ENCODE results near the gene ACTN2. TPM values are rescaled to one million over a fixed set of nuclear protein-coding genes. Genes with fewer than 3 reads are reported as not detected.

Gene ACTN2
- total and polyA plus RNA-seq, 2 donors (not counting 1 experiment from before 2014, with no cell fraction given): 0.17 to 0.22 TPM

DNA sequence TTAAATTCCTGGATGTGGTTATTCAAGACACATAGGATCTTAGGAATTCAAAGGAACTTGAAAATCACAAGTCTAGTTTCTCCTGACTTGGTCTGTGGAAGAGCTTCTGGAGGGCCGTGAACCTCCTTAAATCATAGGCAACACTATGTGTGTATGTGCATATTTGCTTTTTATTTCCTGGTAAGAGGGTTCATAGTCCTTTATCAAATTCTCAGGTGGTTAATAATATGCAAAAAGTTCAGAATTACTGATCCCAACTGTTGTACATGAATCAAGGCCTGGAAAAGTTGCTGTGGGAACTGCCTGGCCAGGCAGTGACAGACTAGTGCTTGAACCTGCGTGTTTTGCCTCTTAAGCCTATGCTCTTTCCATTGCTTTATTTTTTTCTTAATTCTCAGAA is 121.7 kb downstream of the ACTN2 start:
- Histone ChIP-seq H4K20me1 (ENCODE audit: control insufficient read depth, extremely low read depth, insufficient read depth, low read length) (no peaks in the 10 kb centered on the region), H2AFZ (ENCODE audit: low read length) (no peak overlapping the region), H3K4me1 (ENCODE audit: control insufficient read depth, extremely low read depth, insufficient read depth, low read length) (peaks cover 4% of the 10 kb centered on the region), H3K4me3 (replicated peaks in 1 of 4; ENCODE audit: control extremely low read depth in 1 of 4, insufficient read depth in 1 of 4, low read depth in 3 of 4, low read length in 4 of 4) (no peak overlapping the region), H3K27ac (ENCODE audit: insufficient read depth, low read length) (no peak overlapping the region), H3K36me3 (ENCODE audit: control insufficient read depth, insufficient read depth, low read length) (no peaks in the 10 kb centered on the region), H3K4me2 (ENCODE audit: extremely low read depth, insufficient read depth, low read length) (no peak overlapping the region), H3K9me3 (ENCODE audit: control insufficient read depth, insufficient read depth, low read depth, low read length) (no peaks in the 10 kb centered on the region), H3K9ac (ENCODE audit: insufficient read depth, low read length) (no peak overlapping the region), H3K27me3 (ENCODE audit: control insufficient read depth, insufficient read depth, low read length) (no peaks in the 10 kb centered on the region), H3K79me2 (ENCODE audit: control insufficient read depth, insufficient read depth, low read length) (no peaks in the 10 kb centered on the region)
- TF ChIP-seq, protein P1, sequence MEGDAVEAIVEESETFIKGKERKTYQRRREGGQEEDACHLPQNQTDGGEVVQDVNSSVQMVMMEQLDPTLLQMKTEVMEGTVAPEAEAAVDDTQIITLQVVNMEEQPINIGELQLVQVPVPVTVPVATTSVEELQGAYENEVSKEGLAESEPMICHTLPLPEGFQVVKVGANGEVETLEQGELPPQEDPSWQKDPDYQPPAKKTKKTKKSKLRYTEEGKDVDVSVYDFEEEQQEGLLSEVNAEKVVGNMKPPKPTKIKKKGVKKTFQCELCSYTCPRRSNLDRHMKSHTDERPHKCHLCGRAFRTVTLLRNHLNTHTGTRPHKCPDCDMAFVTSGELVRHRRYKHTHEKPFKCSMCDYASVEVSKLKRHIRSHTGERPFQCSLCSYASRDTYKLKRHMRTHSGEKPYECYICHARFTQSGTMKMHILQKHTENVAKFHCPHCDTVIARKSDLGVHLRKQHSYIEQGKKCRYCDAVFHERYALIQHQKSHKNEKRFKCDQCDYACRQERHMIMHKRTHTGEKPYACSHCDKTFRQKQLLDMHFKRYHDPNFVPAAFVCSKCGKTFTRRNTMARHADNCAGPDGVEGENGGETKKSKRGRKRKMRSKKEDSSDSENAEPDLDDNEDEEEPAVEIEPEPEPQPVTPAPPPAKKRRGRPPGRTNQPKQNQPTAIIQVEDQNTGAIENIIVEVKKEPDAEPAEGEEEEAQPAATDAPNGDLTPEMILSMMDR (conservative IDR thresholded peaks at IDR 0.05 in 1 of 2, IDR thresholded peaks at IDR 0.05 in 1 of 2; ENCODE audit: low read depth in 1 of 2, low read length in 2 of 2): no peak
- TF ChIP-seq EZH2 (IDR thresholded peaks at IDR 0.05; ENCODE audit: low read length, missing control alignments): no peak
- peak in 1 of 2 donors; percentile 16 for DNase-seq (ENCODE audit: low read depth in 2 of 2)

DNA sequence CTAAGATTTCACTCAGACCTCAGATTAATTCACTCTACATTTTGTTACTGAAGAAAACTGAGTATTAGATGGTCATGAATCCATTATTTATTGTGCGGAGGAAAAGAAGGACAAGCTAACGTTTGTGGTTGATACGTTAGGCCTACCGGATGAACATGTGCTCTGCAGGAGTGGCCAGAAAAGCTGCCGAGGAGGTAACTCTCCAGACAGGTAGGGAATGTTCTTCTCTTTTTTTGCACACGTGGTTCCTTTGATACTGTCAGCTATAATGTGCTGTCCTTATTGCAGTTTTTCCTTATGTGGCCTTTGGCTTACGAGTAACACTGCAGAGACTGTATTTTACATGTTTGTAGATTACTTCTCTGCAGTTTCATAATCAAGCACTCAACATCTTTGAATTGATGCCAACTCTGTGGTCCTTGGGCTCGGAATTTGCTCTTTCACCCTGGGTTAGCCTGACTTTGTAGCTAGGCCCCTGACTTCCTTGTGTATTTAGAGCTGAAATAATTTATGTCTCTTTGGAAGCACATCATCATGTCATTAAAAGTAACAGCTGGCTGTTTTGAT is 122.3 kb downstream of the ACTN2 start:
- Histone ChIP-seq H3K79me2 (ENCODE audit: control insufficient read depth, insufficient read depth, low read length) (no peaks in the 10 kb centered on the region), H3K4me3 (replicated peaks in 1 of 4; ENCODE audit: control extremely low read depth in 1 of 4, insufficient read depth in 1 of 4, low read depth in 3 of 4, low read length in 4 of 4) (no peak overlapping the region), H3K27ac (ENCODE audit: insufficient read depth, low read length) (no peak overlapping the region), H3K36me3 (ENCODE audit: control insufficient read depth, insufficient read depth, low read length) (no peaks in the 10 kb centered on the region), H3K9me3 (ENCODE audit: control insufficient read depth, insufficient read depth, low read depth, low read length) (no peaks in the 10 kb centered on the region), H2AFZ (ENCODE audit: low read length) (no peak overlapping the region), H3K4me2 (ENCODE audit: extremely low read depth, insufficient read depth, low read length) (no peak overlapping the region), H3K4me1 (ENCODE audit: control insufficient read depth, extremely low read depth, insufficient read depth, low read length) (peaks cover 4% of the 10 kb centered on the region), H3K27me3 (ENCODE audit: control insufficient read depth, insufficient read depth, low read length) (no peaks in the 10 kb centered on the region), H4K20me1 (ENCODE audit: control insufficient read depth, extremely low read depth, insufficient read depth, low read length) (no peaks in the 10 kb centered on the region), H3K9ac (ENCODE audit: insufficient read depth, low read length) (no peak overlapping the region)
- peak in 1 of 2 donors; percentile 51 for DNase-seq (ENCODE audit: low read depth in 2 of 2)
- TF ChIP-seq, protein P1 (conservative IDR thresholded peaks at IDR 0.05 in 1 of 2, IDR thresholded peaks at IDR 0.05 in 1 of 2; ENCODE audit: low read depth in 1 of 2, low read length in 2 of 2): no peak

DNA sequence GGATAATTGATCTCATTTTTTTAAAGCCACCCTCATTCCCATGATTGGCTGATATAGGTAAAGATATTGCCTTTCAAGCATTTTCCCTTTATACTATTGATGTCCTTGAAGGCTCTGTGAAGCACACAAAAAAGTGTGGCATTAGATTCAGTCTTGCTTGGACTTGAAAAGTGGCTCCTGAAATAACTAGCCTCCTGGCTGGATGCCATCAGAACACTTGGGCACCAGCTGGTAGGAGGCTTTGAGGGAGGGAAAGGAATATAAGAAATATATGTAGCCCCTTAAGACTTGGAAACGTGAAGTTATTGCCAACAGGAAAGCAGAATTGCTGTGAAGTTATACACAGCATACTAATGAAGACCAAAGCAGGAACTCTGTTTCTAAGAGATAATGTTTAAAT is 122.8 kb downstream of the ACTN2 start:
- H2AFZ ChIP-seq (ENCODE audit: low read length): no peak overlapping the region
- DNase-seq (ENCODE audit: low read depth in 2 of 2): peak in 1 of 2 donors; percentile 20
- H3K79me2 ChIP-seq (ENCODE audit: control insufficient read depth, insufficient read depth, low read length): no peaks in the 10 kb centered on the region
- H3K4me2 ChIP-seq (ENCODE audit: extremely low read depth, insufficient read depth, low read length): no peak overlapping the region
- H4K20me1 ChIP-seq (ENCODE audit: control insufficient read depth, extremely low read depth, insufficient read depth, low read length): no peaks in the 10 kb centered on the region
- no peak overlapping the region for H3K4me3 ChIP-seq (replicated peaks in 1 of 4; ENCODE audit: control extremely low read depth in 1 of 4, insufficient read depth in 1 of 4, low read depth in 3 of 4, low read length in 4 of 4)
- H3K36me3 ChIP-seq (ENCODE audit: control insufficient read depth, insufficient read depth, low read length): no peaks in the 10 kb centered on the region
- H3K4me1 ChIP-seq (ENCODE audit: control insufficient read depth, extremely low read depth, insufficient read depth, low read length): peaks cover 4% of the 10 kb centered on the region
- H3K9me3 ChIP-seq (ENCODE audit: control insufficient read depth, insufficient read depth, low read depth, low read length): no peaks in the 10 kb centered on the region
- TF ChIP-seq, protein P1 (conservative IDR thresholded peaks at IDR 0.05 in 1 of 2, IDR thresholded peaks at IDR 0.05 in 1 of 2; ENCODE audit: low read depth in 1 of 2, low read length in 2 of 2): no peak
- no peak for TF ChIP-seq EZH2 (IDR thresholded peaks at IDR 0.05; ENCODE audit: low read length, missing control alignments)
- no peak overlapping the region for H3K27ac ChIP-seq (ENCODE audit: insufficient read depth, low read length)
- no peaks in the 10 kb centered on the region for H3K27me3 ChIP-seq (ENCODE audit: control insufficient read depth, insufficient read depth, low read length)
- H3K9ac ChIP-seq (ENCODE audit: insufficient read depth, low read length): no peak overlapping the region
